Kidney (tissue), 2 donors: ENCODE measurements around the gene CTAGE15. TPM values are rescaled to one million over a fixed set of nuclear protein-coding genes. Genes with fewer than 3 reads are reported as not detected.

ENCODE experiments used
- polyA plus RNA-seq: library from polyadenylated mRNA; stranded (reverse); fragments of 350-450 nt; fragmentation: Illumina TruSeq; extraction: RNeasy Lipid Tissue Mini Kit (QIAGEN cat#74804); gene quantifications from one replicate; pipeline ENCODE4 v1.2.3, GENCODE V29; 2014; ENCODE audit warnings: low read depth, low replicate concordance; ENCODE audit not compliant: insufficient read depth
- total RNA-seq: library from RNA; stranded (reverse); fragmentation: NEBNext Ultra II Directional; extraction: Animal tissue kit (Norgen Biotek cat#: 25700); gene quantifications from one replicate; pipeline ENCODE4 v1.2.1, GENCODE V29; 2021
- donor health status: DM: yes; HTN: yes; CAD: no.

The CTAGE15 gene
- total and polyA plus RNA-seq, 2 donors from 2014 or later = 2.2 TPM; not detected in 1

Other genes with a start within 250 kb of the CTAGE15 start
- 0.82 TPM for gene FAM131B, start 209.1 kb upstream of the CTAGE15 start, total RNA-seq
- 0.19 TPM for gene FAM131B, start 209.1 kb upstream of the CTAGE15 start, polyA plus RNA-seq
- 193 TPM for gene ZYX, start 190.5 kb upstream of the CTAGE15 start, total RNA-seq
- 50.1 TPM for gene ZYX, start 190.5 kb upstream of the CTAGE15 start, polyA plus RNA-seq
- 22.3 TPM for gene EPHA1, start 162.9 kb upstream of the CTAGE15 start, total RNA-seq
- 6.9 TPM for gene EPHA1, start 162.9 kb upstream of the CTAGE15 start, polyA plus RNA-seq
- gene TAS2R60, start 128.3 kb upstream of the CTAGE15 start, total RNA-seq = not detected
- not detected for gene TAS2R60, start 128.3 kb upstream of the CTAGE15 start, polyA plus RNA-seq
- gene TAS2R41, start 93.9 kb upstream of the CTAGE15 start, total RNA-seq = not detected
- not detected for gene TAS2R41, start 93.9 kb upstream of the CTAGE15 start, polyA plus RNA-seq
- gene TCAF2, start 49.2 kb downstream of the CTAGE15 start, total RNA-seq = 4.2 TPM
- 1.3 TPM for gene TCAF2, start 49.2 kb downstream of the CTAGE15 start, polyA plus RNA-seq
- 0.13 TPM for gene CTAGE6, start 185.9 kb downstream of the CTAGE15 start, total RNA-seq
- not detected for gene CTAGE6, start 185.9 kb downstream of the CTAGE15 start, polyA plus RNA-seq